Measurements from ENCODE around the gene PLCD3.

Gene PLCD3

DNA sequence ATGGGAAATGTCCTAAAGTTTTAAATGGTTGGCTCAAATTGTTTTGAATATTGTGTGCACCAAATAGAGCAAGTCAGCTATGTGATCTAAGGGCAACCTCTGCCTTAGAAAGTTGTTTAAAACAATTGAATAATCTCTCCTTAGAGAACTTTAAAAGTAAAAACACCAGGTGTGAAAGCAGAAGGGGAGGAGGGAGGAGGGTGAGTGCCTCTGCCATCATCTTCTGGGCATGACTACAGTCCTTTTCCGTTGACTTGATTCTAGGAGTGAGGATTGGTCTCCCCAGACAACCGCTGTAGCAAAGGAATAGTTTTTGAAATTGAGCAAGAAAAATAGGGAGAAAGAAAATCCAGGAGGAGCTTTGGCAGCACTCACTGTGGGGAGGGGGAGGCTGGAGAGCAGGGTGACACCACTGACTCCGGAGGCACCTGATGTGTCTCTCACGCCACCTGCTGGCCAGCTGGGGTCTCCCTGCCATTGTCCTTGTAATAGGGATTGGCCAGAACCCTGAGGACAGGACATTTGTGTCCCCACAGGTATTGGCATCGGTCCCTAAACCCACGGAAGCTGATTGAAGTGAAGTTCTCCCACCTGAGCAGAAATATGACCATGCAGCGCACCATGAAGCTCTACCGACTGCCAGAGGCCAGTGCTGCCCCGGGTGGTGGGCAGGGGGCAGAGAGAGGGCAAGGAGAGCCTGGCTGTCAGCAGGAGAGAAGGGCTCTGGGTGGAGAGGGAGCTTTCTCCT lies 33.3 kb downstream of the PLCD3 start:
- peak; percentile 80 for DNase-seq

DNA sequence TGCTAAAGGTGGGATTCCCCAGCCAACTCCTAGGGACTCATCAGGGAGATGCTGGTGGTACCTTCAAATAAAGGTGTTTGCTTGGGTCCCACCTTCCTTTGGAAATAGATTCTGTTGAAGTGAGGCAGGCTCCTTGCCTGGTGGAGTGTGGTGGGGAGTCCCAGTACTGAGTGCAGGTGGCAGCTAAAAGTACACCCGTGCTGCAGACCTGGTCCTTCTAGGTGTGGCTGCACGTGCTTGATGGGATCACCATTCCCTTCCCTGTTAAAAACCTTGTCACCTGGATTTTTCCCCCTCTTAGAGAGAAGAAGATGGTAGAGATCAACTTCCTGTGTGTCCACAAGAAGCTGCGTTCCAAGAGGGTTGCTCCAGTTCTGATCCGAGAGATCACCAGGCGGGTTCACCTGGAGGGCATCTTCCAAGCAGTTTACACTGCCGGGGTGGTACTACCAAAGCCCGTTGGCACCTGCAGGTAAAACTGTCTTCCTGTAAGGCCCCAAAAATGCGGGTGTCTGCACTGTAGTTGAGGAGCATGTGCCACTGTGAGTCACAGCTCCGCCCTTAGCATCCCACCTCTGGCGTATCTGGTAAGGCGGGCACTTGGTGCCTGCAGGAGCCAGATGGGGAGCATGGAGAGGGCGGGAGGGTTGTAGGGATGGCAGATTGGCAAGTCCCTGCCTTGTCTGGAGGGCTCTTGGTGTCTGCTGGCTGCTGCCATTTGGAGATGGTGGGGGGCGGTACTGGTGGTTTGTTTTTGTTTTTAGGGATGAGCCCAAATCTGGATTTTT lies 34.0 kb downstream of the PLCD3 start:
- DNase-seq: no peak

GRCh38 chr17:45096926-45097325 lies 35.4 kb downstream of the PLCD3 start:
- DNase-seq: no peak

- no peak for DNase-seq
Observed at GRCh38 chr17:45096141-45096540, 36.2 kb downstream of the PLCD3 start.

GRCh38 chr17:45093444-45094110 lies 38.7 kb downstream of the PLCD3 start:
- DNase-seq: no peak

DNA sequence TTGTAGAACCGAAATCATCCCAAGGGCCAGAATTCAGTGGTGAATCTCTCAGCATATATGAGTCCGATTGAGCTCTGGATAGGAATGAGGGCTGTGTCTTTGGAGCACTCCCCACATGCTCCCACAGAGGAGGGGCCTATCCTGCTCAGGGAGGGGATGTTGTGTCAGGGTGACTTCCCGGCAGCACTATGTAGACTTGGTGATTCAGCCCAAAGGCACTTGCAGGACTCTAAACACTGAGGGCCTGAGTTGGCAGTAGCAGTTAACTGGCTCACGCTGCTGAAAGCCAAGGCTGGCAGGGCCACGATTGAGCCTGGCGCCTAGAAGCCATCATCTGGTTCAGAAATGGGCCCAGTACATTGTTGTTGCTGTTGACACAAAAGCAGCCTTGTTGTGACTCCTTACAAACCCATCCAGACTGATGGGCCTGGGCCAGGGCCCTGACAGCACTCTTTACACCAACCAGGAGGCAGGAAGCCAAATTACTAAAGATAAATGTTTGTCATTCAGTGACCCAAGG lies 39.3 kb downstream of the PLCD3 start:
- DNase-seq: no peak

- no peak for DNase-seq
Observed at GRCh38 chr17:45091778-45092425, 40.4 kb downstream of the PLCD3 start.

DNA sequence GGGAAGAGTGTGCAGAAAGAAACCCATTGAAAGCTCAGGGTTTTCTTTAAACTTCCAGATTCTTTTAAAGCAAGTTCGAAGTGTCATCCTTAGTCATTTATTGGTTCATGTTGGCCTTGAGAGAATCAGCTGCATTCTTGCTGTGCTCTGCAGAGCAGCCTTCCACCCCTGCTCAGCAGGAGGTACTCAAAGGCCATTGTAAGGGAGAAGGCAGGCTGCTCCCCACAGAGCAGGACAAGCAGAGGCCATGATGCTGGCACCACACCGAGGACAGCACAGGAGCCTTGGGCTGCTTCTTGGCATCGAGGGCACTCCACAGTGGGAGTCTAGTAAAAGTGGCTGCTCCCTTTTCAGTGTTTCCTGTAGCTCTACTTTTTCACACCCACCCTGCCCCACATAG lies 41.6 kb downstream of the PLCD3 start:
- no peak for DNase-seq

- no peak for DNase-seq
Observed at GRCh38 chr17:45088741-45089140, 43.6 kb downstream of the PLCD3 start.

- no peak for DNase-seq
Observed at GRCh38 chr17:45087978-45088377, 44.3 kb downstream of the PLCD3 start.

GRCh38 chr17:45087504-45087975 lies 44.8 kb downstream of the PLCD3 start:
- no peak for DNase-seq

DNA sequence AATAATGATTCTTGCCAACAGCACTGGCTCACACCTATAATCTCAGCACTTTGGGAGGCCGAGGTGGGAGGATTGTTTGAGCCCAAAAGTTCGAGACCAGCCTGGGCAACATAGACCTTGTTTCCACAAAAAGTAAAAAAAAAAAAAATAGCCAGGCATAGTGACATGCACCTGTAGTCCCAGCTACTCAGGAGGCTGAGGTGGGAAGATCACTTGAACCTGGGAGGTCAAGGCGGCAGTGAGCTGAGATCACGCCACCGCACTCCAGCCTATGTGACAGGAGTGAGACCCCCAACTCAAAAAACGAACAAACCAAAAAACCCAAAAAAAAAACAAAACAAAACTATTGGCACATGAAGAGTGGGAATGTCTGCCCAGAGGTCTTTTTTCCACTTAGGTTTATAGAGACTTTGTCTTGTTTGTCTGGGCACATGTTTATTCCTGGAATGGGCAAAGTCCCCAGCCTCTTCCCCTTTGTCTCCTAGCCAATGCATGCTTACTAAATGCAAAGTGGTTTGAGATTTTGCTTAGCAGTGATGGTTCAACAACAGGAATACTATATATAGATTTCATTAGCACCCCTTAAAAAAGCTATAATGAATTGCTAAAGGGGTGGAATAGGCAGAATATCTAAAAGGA lies 45.3 kb downstream of the PLCD3 start:
- DNase-seq: no peak

- no peak for DNase-seq
Observed at GRCh38 chr17:45086391-45086790, 45.9 kb downstream of the PLCD3 start.

GRCh38 chr17:45081047-45081703 lies 51.1 kb downstream of the PLCD3 start:
- DNase-seq: no peak

GRCh38 chr17:45077643-45078042 lies 54.7 kb downstream of the PLCD3 start:
- DNase-seq: no peak

DNA sequence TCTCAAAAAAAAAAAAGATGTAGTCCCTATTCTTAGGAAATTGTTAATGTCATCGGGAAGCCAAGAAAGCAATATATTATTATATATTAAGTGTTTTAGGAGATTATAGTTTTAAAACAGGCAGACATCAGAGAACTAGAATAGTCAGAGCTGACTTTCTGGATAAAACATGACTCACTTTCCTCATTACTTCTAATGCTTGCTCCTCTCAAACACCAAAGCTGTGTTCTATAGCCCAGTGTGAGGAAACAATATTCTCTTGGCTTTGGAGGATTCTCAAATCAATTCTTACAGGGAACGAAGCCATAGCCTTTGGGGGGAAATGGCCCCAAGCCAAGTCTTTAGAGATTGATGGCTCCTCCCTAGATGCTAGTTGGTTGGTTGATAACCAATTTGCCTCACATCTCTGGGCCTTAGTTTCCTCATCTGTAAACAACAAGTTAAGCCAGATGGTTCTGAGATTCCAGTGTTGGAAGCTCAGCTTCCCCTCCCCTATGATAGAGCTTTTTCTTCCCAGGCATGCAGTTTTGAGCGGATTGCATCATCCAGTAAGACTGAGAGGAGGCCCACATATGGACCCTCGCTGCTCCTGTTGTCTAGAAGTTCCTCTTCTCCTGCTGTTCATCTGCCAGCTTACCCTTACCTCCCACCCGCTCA lies 58.8 kb downstream of the PLCD3 start:
- no peak for DNase-seq

DNA sequence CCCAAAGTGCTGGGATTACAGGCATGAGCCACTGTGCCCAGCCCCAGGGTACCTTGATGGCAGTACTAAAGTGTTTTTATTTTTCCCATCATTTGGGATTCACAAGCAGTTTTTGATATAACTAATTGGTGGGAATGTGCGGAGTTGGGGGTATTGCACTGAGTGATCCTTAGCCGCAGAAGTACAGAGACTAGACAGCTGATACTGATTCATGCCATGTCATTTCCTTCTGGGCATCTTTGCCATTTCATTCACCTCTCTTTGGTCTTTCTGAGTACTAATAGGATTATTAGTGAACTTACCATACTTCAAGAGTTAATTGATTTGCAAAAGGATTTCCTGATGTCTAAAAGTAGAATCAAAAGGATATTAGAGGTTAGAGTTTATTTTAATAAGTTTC lies 61.5 kb downstream of the PLCD3 start:
- no peak for DNase-seq

GRCh38 chr17:45070001-45070400 lies 62.3 kb downstream of the PLCD3 start:
- no peak for DNase-seq

- no peak for DNase-seq
Observed at GRCh38 chr17:45067637-45068036, 64.7 kb downstream of the PLCD3 start.

DNA sequence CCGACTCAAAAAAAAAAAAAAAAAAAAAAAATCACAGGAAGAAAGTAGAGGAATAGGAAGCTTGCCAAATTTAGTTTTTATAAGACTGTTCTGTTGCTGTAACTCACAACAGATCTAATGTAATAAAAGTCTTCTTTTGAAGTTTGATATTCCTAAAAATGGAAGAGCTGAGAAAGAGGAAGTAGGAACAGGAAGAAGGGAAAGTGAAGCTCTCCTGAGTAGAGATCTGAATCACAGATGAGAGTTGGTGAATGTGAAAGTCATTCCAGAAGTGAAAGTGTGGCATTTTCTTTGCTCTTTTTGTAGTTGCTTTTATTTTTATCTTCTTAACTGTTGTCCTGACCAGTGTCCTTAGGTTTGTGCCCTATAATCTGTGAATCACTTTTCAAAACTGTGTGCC lies 69.1 kb downstream of the PLCD3 start:
- DNase-seq: no peak

DNA sequence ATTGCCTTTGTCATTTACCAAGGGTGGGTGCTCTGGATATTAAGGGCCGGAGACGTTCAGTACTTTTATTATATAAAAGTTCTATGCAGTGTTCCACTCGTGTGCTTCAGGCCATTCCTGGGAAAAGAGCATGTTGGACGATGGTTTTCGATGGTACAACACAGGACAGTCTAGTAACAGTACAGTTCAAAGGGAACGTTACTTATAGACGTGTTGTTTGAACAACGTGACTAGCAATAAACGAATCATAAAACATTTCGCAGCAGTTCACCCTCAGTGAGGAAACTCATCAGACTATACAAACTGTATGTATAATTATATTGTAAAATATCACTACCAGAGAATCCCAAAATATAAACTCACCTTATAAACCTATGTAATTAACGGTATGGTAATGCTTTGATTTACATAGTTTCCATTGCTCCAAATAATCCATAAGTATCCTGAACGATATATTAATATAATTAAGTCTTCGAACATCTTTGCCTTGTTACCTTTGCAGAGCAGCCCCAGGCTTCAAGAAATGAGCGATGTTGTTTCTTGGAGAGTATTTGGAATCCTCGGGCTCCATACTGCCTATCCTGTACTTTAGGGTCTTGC lies 70.6 kb downstream of the PLCD3 start:
- no peak for DNase-seq
